HepG2 (cell line): ENCODE results near the gene FUT8.
"Not testable (repeated sequence)": the region's sequence is repeated elsewhere in the genome, so short reads cannot be mapped to it uniquely, and the experiment has no call there.

ENCODE experiments used
- FOXO1 ChIP-seq: sonication (generic); formaldehyde crosslinking; IDR thresholded peaks from 2 replicates; pipeline ENCODE4 v1.4.0; 2020; ENCODE audit warnings: missing genetic modification reagents
- FOXP1 ChIP-seq, 2 experiments: fragments of 450-650 bp in 1 of 2; IDR thresholded peaks; 2 replicates each; pipeline ENCODE4 v1.6.1; 2017 to 2018; ENCODE audit warnings: antibody characterized with exemption in 1 of 2
- GABPA ChIP-seq, 2 experiments: IDR thresholded peaks; 2 replicates each; pipeline ENCODE4 v1.6.1; 2011 to 2016; ENCODE audit warnings: low read depth in 2 of 2, low read length in 1 of 2, missing biosample characterization in 1 of 2, missing genetic modification characterization in 1 of 2
- NR1H2 ChIP-seq: sonication (generic); formaldehyde crosslinking; IDR thresholded peaks from 2 replicates; pipeline ENCODE4 v1.8.1; 2022; ENCODE audit warnings: low read depth, missing genetic modification reagents, borderline replicate concordance
- POLR2A ChIP-seq, 2 experiments: IDR thresholded peaks; 2 replicates each; pipeline ENCODE4 v1.6.1; 2011; ENCODE audit warnings: low read depth in 2 of 2, low read length in 2 of 2, mild to moderate bottlenecking in 1 of 2, moderate library complexity in 1 of 2; ENCODE audit not compliant: insufficient read depth in 1 of 2
- STAG1 ChIP-seq: sonication (generic); formaldehyde crosslinking; IDR thresholded peaks from 2 replicates; pipeline ENCODE4 v1.4.0; 2020; ENCODE audit warnings: missing genetic modification reagents
- TCF12 ChIP-seq, 2 experiments: fragments of 450-650 bp in 1 of 2; sonication (generic) in 1 of 2; formaldehyde crosslinking in 1 of 2; IDR thresholded peaks; 2 replicates each; pipeline versions ENCODE4 v1.6.1 to v1.8.0; 2017 to 2022; ENCODE audit warnings: antibody characterized with exemption in 1 of 2, mild to moderate bottlenecking in 1 of 2, missing genetic modification reagents in 1 of 2, moderate library complexity in 1 of 2
- ZKSCAN8 ChIP-seq: IDR thresholded peaks from 2 replicates; pipeline ENCODE4 v1.6.1; 2016; ENCODE audit warnings: borderline replicate concordance, missing genetic modification reagents, missing compliant biosample characterization
- TF ChIP-seq, protein P1 (sequence below): sonication (generic); formaldehyde crosslinking; IDR thresholded peaks from 2 replicates; pipeline ENCODE4 v1.4.0; 2020; ENCODE audit warnings: missing genetic modification reagents
- TF ChIP-seq, protein P2 (sequence below): sonication (generic); formaldehyde crosslinking; IDR thresholded peaks from 2 replicates; pipeline ENCODE4 v1.4.0; 2020; ENCODE audit warnings: missing genetic modification reagents
- TF ChIP-seq, protein P3 (sequence below): sonication (generic); formaldehyde crosslinking; IDR thresholded peaks from 2 replicates; pipeline ENCODE4 v1.5.0; 2020; ENCODE audit warnings: mild to moderate bottlenecking, missing genetic modification reagents, moderate library complexity

DNA sequence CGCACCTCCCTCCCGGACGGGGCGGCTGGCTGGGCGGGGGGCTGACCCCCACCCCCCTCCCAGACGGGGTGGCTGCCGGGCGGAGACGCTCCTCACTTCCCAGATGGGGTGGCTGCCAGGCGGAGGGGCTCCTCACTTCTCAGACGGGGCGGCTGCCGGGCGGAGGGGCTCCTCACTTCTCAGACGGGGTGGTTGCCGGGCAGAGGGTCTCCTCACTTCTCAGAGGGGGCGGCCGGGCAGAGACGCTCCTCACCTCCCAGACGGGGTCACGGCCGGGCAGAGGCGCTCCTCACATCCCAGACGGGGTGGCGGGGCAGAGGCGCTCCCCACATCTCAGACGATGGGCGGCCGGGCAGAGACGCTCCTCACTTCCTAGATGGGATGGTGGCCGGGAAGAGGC, 280.0 kb downstream of the FUT8 start:
- TF ChIP-seq POLR2A (IDR thresholded peaks at IDR 0.05; ENCODE audit: insufficient read depth in 1 of 2, low read depth in 2 of 2, low read length in 2 of 2); TCF12 (IDR thresholded peaks at IDR 0.05); TCF12 (CRISPR knock-in tag; IDR thresholded peaks at IDR 0.05); FOXO1 (CRISPR knock-in tag); STAG1; ZKSCAN8 (CRISPR knock-in tag); FOXP1 (IDR thresholded peaks at IDR 0.05); FOXP1 (CRISPR knock-in tag; IDR thresholded peaks at IDR 0.05); GABPA (IDR thresholded peaks at IDR 0.05; ENCODE audit: low read depth, low read length); GABPA (CRISPR knock-in tag; IDR thresholded peaks at IDR 0.05; ENCODE audit: low read depth); NR1H2: not testable (repeated sequence)
- TF ChIP-seq, protein P1, sequence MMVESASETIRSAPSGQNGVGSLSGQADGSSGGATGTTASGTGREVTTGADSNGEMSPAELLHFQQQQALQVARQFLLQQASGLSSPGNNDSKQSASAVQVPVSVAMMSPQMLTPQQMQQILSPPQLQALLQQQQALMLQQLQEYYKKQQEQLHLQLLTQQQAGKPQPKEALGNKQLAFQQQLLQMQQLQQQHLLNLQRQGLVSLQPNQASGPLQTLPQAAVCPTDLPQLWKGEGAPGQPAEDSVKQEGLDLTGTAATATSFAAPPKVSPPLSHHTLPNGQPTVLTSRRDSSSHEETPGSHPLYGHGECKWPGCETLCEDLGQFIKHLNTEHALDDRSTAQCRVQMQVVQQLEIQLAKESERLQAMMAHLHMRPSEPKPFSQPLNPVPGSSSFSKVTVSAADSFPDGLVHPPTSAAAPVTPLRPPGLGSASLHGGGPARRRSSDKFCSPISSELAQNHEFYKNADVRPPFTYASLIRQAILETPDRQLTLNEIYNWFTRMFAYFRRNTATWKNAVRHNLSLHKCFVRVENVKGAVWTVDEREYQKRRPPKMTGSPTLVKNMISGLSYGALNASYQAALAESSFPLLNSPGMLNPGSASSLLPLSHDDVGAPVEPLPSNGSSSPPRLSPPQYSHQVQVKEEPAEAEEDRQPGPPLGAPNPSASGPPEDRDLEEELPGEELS, result not testable (repeated sequence)
- TF ChIP-seq, protein P2, sequence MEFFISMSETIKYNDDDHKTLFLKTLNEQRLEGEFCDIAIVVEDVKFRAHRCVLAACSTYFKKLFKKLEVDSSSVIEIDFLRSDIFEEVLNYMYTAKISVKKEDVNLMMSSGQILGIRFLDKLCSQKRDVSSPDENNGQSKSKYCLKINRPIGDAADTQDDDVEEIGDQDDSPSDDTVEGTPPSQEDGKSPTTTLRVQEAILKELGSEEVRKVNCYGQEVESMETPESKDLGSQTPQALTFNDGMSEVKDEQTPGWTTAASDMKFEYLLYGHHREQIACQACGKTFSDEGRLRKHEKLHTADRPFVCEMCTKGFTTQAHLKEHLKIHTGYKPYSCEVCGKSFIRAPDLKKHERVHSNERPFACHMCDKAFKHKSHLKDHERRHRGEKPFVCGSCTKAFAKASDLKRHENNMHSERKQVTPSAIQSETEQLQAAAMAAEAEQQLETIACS (CRISPR knock-in tag), result not testable (repeated sequence)
- TF ChIP-seq, protein P3, sequence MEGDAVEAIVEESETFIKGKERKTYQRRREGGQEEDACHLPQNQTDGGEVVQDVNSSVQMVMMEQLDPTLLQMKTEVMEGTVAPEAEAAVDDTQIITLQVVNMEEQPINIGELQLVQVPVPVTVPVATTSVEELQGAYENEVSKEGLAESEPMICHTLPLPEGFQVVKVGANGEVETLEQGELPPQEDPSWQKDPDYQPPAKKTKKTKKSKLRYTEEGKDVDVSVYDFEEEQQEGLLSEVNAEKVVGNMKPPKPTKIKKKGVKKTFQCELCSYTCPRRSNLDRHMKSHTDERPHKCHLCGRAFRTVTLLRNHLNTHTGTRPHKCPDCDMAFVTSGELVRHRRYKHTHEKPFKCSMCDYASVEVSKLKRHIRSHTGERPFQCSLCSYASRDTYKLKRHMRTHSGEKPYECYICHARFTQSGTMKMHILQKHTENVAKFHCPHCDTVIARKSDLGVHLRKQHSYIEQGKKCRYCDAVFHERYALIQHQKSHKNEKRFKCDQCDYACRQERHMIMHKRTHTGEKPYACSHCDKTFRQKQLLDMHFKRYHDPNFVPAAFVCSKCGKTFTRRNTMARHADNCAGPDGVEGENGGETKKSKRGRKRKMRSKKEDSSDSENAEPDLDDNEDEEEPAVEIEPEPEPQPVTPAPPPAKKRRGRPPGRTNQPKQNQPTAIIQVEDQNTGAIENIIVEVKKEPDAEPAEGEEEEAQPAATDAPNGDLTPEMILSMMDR (CRISPR knock-in tag), result not testable (repeated sequence)
